Mucosa of rectum (tissue), 2 donors: ENCODE data around the gene PTPRD.

Experiments
- H3K27ac ChIP-seq, 2 donors: one replicate each; pipeline ENCODE4 v1.7.0; 2013; ENCODE audit warnings: inconsistent platforms in 2 of 2, low read depth in 2 of 2, low read length in 2 of 2
- H3K27me3 ChIP-seq, 2 donors: one replicate each; pipeline ENCODE4 v1.7.0; 2013; ENCODE audit warnings: low read length in 2 of 2; ENCODE audit not compliant: control insufficient read depth in 2 of 2, insufficient read depth in 2 of 2
- H3K36me3 ChIP-seq, 2 donors: one replicate each; pipeline ENCODE4 v1.7.0; 2013; ENCODE audit warnings: low read length in 2 of 2; ENCODE audit not compliant: control insufficient read depth in 2 of 2, insufficient read depth in 2 of 2
- H3K4me1 ChIP-seq, 2 donors: one replicate each; pipeline ENCODE4 v1.7.0; 2013; ENCODE audit warnings: low read length in 2 of 2, mild to moderate bottlenecking in 1 of 2; ENCODE audit not compliant: control insufficient read depth in 2 of 2, insufficient read depth in 2 of 2
- H3K4me3 ChIP-seq, 2 donors: one replicate each; pipeline ENCODE4 v1.7.0; 2013; ENCODE audit warnings: low read length in 2 of 2
- H3K9ac ChIP-seq, 2 donors: one replicate each; pipeline ENCODE4 v1.7.0; 2013; ENCODE audit warnings: low read length in 2 of 2, low read depth in 1 of 2, mild to moderate bottlenecking in 1 of 2
- H3K9me3 ChIP-seq, 2 donors: one replicate each; pipeline ENCODE4 v1.7.0; 2013; ENCODE audit warnings: low read length in 2 of 2; ENCODE audit not compliant: control insufficient read depth in 2 of 2
- donor health status: healthy.
- donor health status: Normal muscosa, but diverticular disease.

Gene PTPRD

GRCh38 chr9:10008101-10008799, 604.6 kb downstream of the PTPRD start:
- Histone ChIP-seq H3K36me3 (no peaks in the 10 kb centered on the region), H3K27me3 (no peaks in the 10 kb centered on the region), H3K4me3 (no peak overlapping the region), H3K9ac (no peak overlapping the region), H3K9me3 (no peaks in the 10 kb centered on the region), H3K27ac (no peak overlapping the region), H3K4me1 (no peaks in the 10 kb centered on the region)

GRCh38 chr9:10007356-10007755, 605.4 kb downstream of the PTPRD start:
- Histone ChIP-seq H3K4me3 (no peak overlapping the region), H3K27me3 (no peaks in the 10 kb centered on the region), H3K9me3 (no peaks in the 10 kb centered on the region), H3K4me1 (no peaks in the 10 kb centered on the region), H3K27ac (no peak overlapping the region), H3K36me3 (no peaks in the 10 kb centered on the region), H3K9ac (no peak overlapping the region)

GRCh38 chr9:10005206-10005605, 607.6 kb downstream of the PTPRD start:
- H3K36me3 ChIP-seq: no peaks in the 10 kb centered on the region
- no peaks in the 10 kb centered on the region for H3K27me3 ChIP-seq
- H3K9me3 ChIP-seq: no peaks in the 10 kb centered on the region
- no peak overlapping the region for H3K9ac ChIP-seq
- H3K4me1 ChIP-seq: no peaks in the 10 kb centered on the region
- H3K4me3 ChIP-seq: no peak overlapping the region
- no peak overlapping the region for H3K27ac ChIP-seq

- Histone ChIP-seq H3K4me3 (no peak overlapping the region), H3K9me3 (no peaks in the 10 kb centered on the region), H3K4me1 (no peaks in the 10 kb centered on the region), H3K36me3 (no peaks in the 10 kb centered on the region), H3K9ac (no peak overlapping the region), H3K27ac (no peak overlapping the region), H3K27me3 (no peaks in the 10 kb centered on the region)
These were observed 609.8 kb downstream of the PTPRD start for GRCh38 chr9:10003047-10003446.

GRCh38 chr9:10000669-10001068, 612.1 kb downstream of the PTPRD start:
- Histone ChIP-seq H3K36me3 (no peaks in the 10 kb centered on the region), H3K27me3 (no peaks in the 10 kb centered on the region), H3K27ac (no peak overlapping the region), H3K4me3 (no peak overlapping the region), H3K9me3 (no peaks in the 10 kb centered on the region), H3K9ac (no peak overlapping the region), H3K4me1 (no peaks in the 10 kb centered on the region)

- Histone ChIP-seq H3K9ac (no peak overlapping the region), H3K9me3 (no peaks in the 10 kb centered on the region), H3K36me3 (no peaks in the 10 kb centered on the region), H3K4me1 (no peaks in the 10 kb centered on the region), H3K27ac (no peak overlapping the region), H3K4me3 (no peak overlapping the region), H3K27me3 (no peaks in the 10 kb centered on the region)
These were observed 614.1 kb downstream of the PTPRD start for GRCh38 chr9:9998491-9999287.

GRCh38 chr9:9997585-9997984, 615.2 kb downstream of the PTPRD start:
- Histone ChIP-seq H3K27me3 (no peaks in the 10 kb centered on the region), H3K9me3 (no peaks in the 10 kb centered on the region)

GRCh38 chr9:9996259-9996658, 616.5 kb downstream of the PTPRD start:
- Histone ChIP-seq H3K27ac (no peak overlapping the region), H3K4me1 (no peaks in the 10 kb centered on the region), H3K9ac (no peak overlapping the region), H3K9me3 (no peaks in the 10 kb centered on the region), H3K36me3 (no peaks in the 10 kb centered on the region), H3K27me3 (no peaks in the 10 kb centered on the region), H3K4me3 (no peak overlapping the region)

More at GRCh38 chr9:9997585-9997984, 615.2 kb downstream of the PTPRD start:
- Histone ChIP-seq H3K9ac (no peak overlapping the region), H3K36me3 (no peaks in the 10 kb centered on the region), H3K4me3 (no peak overlapping the region), H3K27ac (no peak overlapping the region), H3K4me1 (no peaks in the 10 kb centered on the region)

- no peaks in the 10 kb centered on the region for H3K9me3 ChIP-seq
- H3K36me3 ChIP-seq: no peaks in the 10 kb centered on the region
- H3K4me1 ChIP-seq: no peaks in the 10 kb centered on the region
These were observed 619.9 kb downstream of the PTPRD start for GRCh38 chr9:9992936-9993335.

GRCh38 chr9:9973062-9973461, 639.7 kb downstream of the PTPRD start:
- no peaks in the 10 kb centered on the region for H3K36me3 ChIP-seq
- peaks cover 0 to 4% of the 10 kb centered on the region in 2 donors for H3K4me1 ChIP-seq
- no peaks in the 10 kb centered on the region for H3K9me3 ChIP-seq

More at GRCh38 chr9:9992936-9993335, 619.9 kb downstream of the PTPRD start:
- Histone ChIP-seq H3K9ac (no peak overlapping the region), H3K4me3 (no peak overlapping the region), H3K27ac (no peak overlapping the region), H3K27me3 (no peaks in the 10 kb centered on the region)

More at GRCh38 chr9:9973062-9973461, 639.7 kb downstream of the PTPRD start:
- H3K4me3 ChIP-seq: no peak overlapping the region
- no peak overlapping the region for H3K9ac ChIP-seq
- no peaks in the 10 kb centered on the region for H3K27me3 ChIP-seq
- no peak overlapping the region for H3K27ac ChIP-seq
